Tibial nerve (tissue), 4 donors: ENCODE measurements around the gene B3GAT2. TPM values are rescaled to one million over a fixed set of nuclear protein-coding genes. Genes with fewer than 3 reads are reported as not detected.

Experiments
- DNase-seq, 2 donors: peaks; one replicate each; pipeline ENCODE4 v3.0.0-alpha.2; 2019; ENCODE audit warnings: low spot score in 2 of 2
- H3K27ac ChIP-seq, 4 donors: fragments of 200-600 bp; sonication (generic) in 3 of 4; one replicate each; pipeline ENCODE4 v1.5.1; 2017 to 2019; ENCODE audit warnings: mild to moderate bottlenecking in 1 of 4
- H3K27me3 ChIP-seq, 2 donors: fragments of 200-600 bp; sonication (generic) in 1 of 2; one replicate each; pipeline versions ENCODE4 v1.5.1 to v1.6.0; 2017 to 2019
- H3K36me3 ChIP-seq, 3 donors: fragments of 200-600 bp; sonication (generic); one replicate each; pipeline ENCODE4 v1.5.1; 2018 to 2019
- H3K4me1 ChIP-seq, 4 donors: fragments of 200-600 bp; sonication (generic) in 3 of 4; one replicate each; pipeline ENCODE4 v1.5.1; 2017 to 2019
- H3K4me3 ChIP-seq, 4 donors: fragments of 200-600 bp; sonication (generic) in 3 of 4; one replicate each; pipeline ENCODE4 v1.5.1; 2017 to 2019; ENCODE audit warnings: mild to moderate bottlenecking in 1 of 4, moderate library complexity in 1 of 4
- H3K9me3 ChIP-seq, 4 donors: fragments of 200-600 bp; sonication (generic) in 3 of 4; one replicate each; pipeline ENCODE4 v1.5.1; 2017 to 2019
- CTCF ChIP-seq, 5 experiments: fragments of 200-600 bp in 3 of 5; fragments of 450-650 bp in 2 of 5; sonication (generic) in 3 of 5; IDR thresholded peaks; one replicate each; pipeline ENCODE4 v1.5.1; 2016 to 2019; ENCODE audit warnings: antibody characterized with exemption in 5 of 5, mild to moderate bottlenecking in 3 of 5, moderate library complexity in 2 of 5
- EP300 ChIP-seq, 2 donors: sonication (generic); formaldehyde crosslinking; IDR thresholded peaks; one replicate each; pipeline ENCODE4 v1.6.1; 2017; ENCODE audit warnings: antibody characterized with exemption in 2 of 2, mild to moderate bottlenecking in 1 of 2
- POLR2A ChIP-seq, 2 donors: fragments of 450-650 bp; IDR thresholded peaks; one replicate each; pipeline ENCODE4 v1.6.1; 2017; ENCODE audit warnings: antibody characterized with exemption in 2 of 2, mild to moderate bottlenecking in 2 of 2, moderate library complexity in 2 of 2
- WGBS, 2 donors: methylation state at CpG; one replicate each; pipeline ENCODE4 v1.1.5; 2018; 5-methylcytosine and 5-hydroxymethylcytosine counted together
- total RNA-seq, 4 donors: library from RNA; depleted of rRNA; stranded (reverse); fragments of >200 nt; gene quantifications; one replicate each; pipeline ENCODE4 v1.1.0, GENCODE V29; 2016

The B3GAT2 gene
- total RNA-seq, 4 donors from 2014 or later, result 0.30 TPM; not detected in 3

DNA sequence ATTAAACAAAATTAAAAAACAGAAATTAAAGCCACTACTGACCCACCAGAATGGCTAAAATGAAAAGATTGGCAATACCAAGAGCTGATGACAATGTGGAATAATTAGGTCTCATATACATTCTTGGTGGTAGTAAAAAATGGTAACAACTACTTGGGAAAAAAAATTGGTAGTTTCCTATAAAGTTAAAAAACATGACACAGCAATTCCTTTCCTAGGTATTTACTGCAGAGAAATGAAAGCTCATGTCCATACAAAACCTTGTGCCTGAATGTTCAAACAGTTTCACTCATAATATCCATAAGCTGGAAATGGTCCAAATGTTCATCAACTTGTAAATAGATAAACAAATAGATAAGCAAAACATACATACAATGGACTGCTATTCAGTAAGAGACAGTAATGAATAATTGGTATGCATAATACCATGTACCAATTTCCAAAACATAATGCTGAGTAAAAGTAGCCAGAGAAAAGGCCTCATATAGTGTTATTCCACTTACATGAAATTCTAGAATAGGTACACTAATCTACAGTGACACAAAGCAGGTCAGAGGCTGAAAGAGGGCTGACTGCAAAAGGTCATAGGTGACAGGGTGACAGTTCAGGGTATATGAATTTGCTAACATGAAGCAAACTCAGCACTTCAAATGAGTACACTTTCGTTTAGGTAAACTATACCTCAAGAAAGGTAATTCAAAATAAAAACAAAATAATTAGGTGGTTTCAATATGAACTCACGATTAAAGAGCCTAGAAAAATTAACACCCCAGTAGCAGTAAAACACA lies 53.0 kb downstream of the B3GAT2 start:
- Histone ChIP-seq H3K27me3 (no peaks in the 10 kb centered on the region), H3K4me3 (no peak overlapping the region), H3K27ac (no peak overlapping the region), H3K4me1 (no peaks in the 10 kb centered on the region), H3K36me3 (no peaks in the 10 kb centered on the region), H3K9me3 (no peaks in the 10 kb centered on the region)
- 86 to 88% methylated on average over 2 of the region's 2 CpGs for WGBS, 2 donors
- TF ChIP-seq EP300 (IDR thresholded peaks at IDR 0.05) (no peak), POLR2A (IDR thresholded peaks at IDR 0.05) (no peak), CTCF (IDR thresholded peaks at IDR 0.05) (no peak)
- no peak for DNase-seq

DNA sequence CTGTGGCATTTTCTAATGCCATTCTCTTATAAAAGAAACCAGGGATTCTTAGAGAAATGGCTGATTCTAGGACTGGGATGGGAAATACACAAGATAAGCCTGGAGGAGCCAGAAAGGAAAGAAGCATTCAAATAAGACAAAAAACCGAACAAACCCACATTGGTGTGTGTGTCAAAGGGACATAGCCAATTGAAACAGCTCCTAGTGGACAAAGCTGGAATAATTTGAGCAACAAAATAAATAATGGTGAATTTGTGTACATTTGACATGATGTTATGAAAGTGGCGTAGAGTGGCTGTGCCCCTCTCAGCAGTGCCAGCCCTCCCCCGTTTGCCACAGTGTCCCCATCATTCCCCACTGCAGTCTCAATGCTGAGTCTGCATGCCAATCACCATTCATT lies 55.5 kb downstream of the B3GAT2 start:
- DNase-seq, result no peak
- Histone ChIP-seq H3K27me3 (no peaks in the 10 kb centered on the region), H3K4me1 (no peaks in the 10 kb centered on the region), H3K4me3 (no peak overlapping the region), H3K9me3 (no peaks in the 10 kb centered on the region), H3K27ac (no peak overlapping the region), H3K36me3 (no peaks in the 10 kb centered on the region)
- TF ChIP-seq POLR2A (IDR thresholded peaks at IDR 0.05) (no peak), CTCF (IDR thresholded peaks at IDR 0.05) (no peak), EP300 (IDR thresholded peaks at IDR 0.05) (no peak)
- WGBS, 2 donors, result 65 to 84% methylated on average over 3 of the region's 3 CpGs

DNA sequence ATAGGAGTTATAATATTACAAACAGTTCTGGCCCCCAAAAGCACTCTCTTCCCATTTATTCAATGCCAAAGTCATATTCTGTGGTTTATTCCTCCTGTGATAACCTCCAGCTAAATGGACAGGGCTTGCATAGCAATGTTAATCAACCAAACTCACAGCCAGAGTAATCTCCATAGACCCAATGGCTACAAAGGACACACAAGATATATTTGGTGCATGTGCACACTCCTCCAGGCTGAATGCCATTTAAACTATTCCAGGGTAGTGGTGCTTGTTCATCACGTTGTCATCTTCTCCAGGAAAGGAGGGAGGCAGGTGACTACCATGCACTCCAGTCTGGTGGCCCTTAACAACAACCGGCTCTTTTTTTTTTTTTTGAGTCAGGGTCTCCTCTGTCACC lies 56.8 kb downstream of the B3GAT2 start:
- TF ChIP-seq POLR2A (IDR thresholded peaks at IDR 0.05), result no peak
- no peak for TF ChIP-seq EP300 (IDR thresholded peaks at IDR 0.05)
- TF ChIP-seq CTCF (IDR thresholded peaks at IDR 0.05), result no peak
- no peak for DNase-seq

DNA sequence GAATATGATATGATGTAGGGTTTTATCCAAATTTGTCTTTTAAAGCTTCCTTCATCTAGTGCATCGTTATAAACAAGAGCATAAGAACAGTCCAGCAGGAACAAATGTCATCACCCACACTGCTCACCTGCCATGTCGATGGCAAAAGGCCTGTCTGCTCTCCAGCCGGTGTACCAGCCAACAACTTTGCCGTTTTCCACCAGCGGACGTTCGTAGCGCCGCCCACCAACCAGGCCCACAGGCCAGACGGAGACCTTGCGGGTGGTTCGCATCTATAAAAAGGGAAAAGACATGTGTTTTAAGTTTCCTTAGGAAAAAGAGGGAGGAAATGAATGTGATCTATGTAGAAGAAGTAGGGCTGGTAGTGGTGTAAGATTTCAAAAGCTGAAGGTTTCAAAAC lies 62.9 kb downstream of the B3GAT2 start:
- WGBS, 2 donors, result 71 to 79% methylated on average over 12 of the region's 12 CpGs
- Histone ChIP-seq H3K27me3 (no peaks in the 10 kb centered on the region), H3K27ac (no peak overlapping the region), H3K4me3 (no peak overlapping the region), H3K9me3 (no peaks in the 10 kb centered on the region), H3K4me1 (no peaks in the 10 kb centered on the region), H3K36me3 (no peaks in the 10 kb centered on the region)
- TF ChIP-seq POLR2A (IDR thresholded peaks at IDR 0.05), result no peak
- TF ChIP-seq EP300 (IDR thresholded peaks at IDR 0.05), result no peak
- TF ChIP-seq CTCF (IDR thresholded peaks at IDR 0.05), result no peak
- no peak for DNase-seq

More for the DNA sequence above, 56.8 kb downstream of the B3GAT2 start:
- Histone ChIP-seq H3K27ac (no peak overlapping the region), H3K27me3 (no peaks in the 10 kb centered on the region), H3K4me3 (no peak overlapping the region), H3K9me3 (no peaks in the 10 kb centered on the region), H3K4me1 (no peaks in the 10 kb centered on the region), H3K36me3 (no peaks in the 10 kb centered on the region)
- WGBS, 2 donors, result 69 to 75% methylated on average over 2 of the region's 2 CpGs

DNA sequence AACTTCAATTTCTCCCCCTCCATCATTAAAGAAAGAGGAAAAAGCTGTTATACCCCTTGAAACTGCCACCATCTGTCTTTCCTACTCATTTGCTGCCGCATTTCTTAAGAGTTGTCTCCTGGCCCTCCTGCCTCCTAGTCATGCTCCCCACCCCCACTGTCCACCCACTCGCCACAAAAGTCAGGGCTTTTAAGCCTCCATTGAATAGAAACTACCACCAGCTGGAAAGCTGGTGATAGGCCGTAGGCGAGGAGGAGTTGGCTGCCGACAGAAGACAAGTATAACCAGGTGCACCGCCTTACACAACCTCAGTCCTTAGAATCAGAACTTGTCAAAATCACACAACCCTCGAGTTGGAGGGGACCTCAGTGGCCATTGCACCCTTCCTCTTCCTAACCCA lies 67.6 kb downstream of the B3GAT2 start:
- H3K9me3 ChIP-seq, result no peaks in the 10 kb centered on the region

More for the DNA sequence above, 67.6 kb downstream of the B3GAT2 start:
- Histone ChIP-seq H3K36me3 (no peaks in the 10 kb centered on the region), H3K27me3 (no peaks in the 10 kb centered on the region), H3K27ac (no peak overlapping the region), H3K4me1 (no peaks in the 10 kb centered on the region), H3K4me3 (no peak overlapping the region)
- WGBS, 2 donors, result 84 to 87% methylated on average over 7 of the region's 7 CpGs
- no peak for DNase-seq
- TF ChIP-seq CTCF (IDR thresholded peaks at IDR 0.05) (no peak), EP300 (IDR thresholded peaks at IDR 0.05) (no peak), POLR2A (IDR thresholded peaks at IDR 0.05) (no peak)
